ENCODE data around the gene PLA2G15. TPM values are rescaled to one million over a fixed set of nuclear protein-coding genes. Genes with fewer than 3 reads are reported as not detected.
A peak's percentile ranks its signal among the peaks of the same experiment; 100 is the strongest.

The PLA2G15 gene
- total and polyA plus RNA-seq, 2 of the 13 experiments (the other 11 are each of a cell fraction or from before 2014, with no cell fraction given) = 14.4 to 23.7 TPM

DNA sequence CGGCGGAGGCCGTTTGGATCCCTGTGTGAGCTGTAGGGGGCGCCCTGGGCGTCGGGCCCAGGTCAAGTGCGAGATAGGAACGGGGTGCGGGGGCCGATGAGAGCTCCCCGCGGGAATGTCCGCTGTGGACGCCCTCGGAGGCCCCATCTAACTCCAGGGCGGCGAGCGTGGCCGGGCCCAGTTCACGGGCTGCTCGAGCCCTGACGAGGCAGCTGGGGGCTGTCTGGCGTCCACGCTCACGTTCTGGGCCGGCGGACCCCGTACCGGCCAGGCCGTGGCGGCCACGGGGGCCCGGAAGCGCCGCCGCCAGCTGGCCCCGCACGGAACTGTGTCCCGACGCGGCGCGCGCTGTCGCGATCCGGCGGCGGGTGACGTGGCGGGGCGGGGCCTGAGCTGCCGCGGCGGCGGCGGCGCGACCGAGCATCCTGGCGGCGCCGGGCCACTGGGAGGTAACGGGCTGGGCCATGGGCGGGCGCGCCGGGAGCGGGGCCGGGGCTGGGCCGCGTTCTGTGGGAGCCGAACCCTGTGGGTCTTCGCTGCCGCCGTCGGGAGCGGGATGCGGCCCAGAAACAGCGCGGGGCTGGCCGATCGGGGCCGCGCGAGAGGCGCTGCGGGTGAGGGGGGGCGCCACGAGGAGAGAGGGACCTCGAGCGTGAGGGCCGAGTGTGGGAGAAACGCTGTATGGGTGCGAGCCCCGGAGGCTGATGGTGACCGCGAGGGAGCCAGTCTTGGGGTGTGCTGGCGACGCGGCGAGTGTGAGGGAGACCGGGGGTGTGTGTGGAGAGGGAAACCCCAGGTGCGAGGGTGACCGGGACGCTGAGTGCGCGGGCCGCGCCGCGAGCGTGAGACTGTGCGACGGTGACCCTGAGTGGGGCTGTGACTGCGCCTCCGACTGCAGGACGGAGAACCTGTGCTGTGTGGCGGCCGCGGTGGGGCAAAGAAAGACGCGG, 19.2 kb downstream of the PLA2G15 start, which contains the start of gene SLC7A6 (continued):
- TF ChIP-seq PCBP1 (IDR thresholded peaks at IDR 0.05; ENCODE audit: borderline replicate concordance, low read depth, low read length) (peak; percentile 86; the same call in 1 of the 2 replicates), ZNF530 (CRISPR knock-in tag; IDR thresholded peaks at IDR 0.05; ENCODE audit: low read depth) (no peak), MATR3 (CRISPR knock-in tag; IDR thresholded peaks at IDR 0.05) (no peak), HMG20B (CRISPR knock-in tag; conservative IDR thresholded peaks at IDR 0.05) (no peak), FOXA1 (IDR thresholded peaks at IDR 0.05) (no peak), FOXA1 (CRISPR knock-in tag; IDR thresholded peaks at IDR 0.05) (peak; percentile 10; the same call in 1 of the 2 replicates), POGZ (CRISPR knock-in tag; IDR thresholded peaks at IDR 0.05) (peak; percentile 53; the same call in 1 of the 2 replicates), MAZ (IDR thresholded peaks at IDR 0.05; ENCODE audit: borderline replicate concordance, low read depth, low read length) (peak; percentile 32; the same call in 1 of the 2 replicates), MAZ (CRISPR knock-in tag; IDR thresholded peaks at IDR 0.05; ENCODE audit: low read depth) (peak; percentile 76)
- TF ChIP-seq, protein P1, sequence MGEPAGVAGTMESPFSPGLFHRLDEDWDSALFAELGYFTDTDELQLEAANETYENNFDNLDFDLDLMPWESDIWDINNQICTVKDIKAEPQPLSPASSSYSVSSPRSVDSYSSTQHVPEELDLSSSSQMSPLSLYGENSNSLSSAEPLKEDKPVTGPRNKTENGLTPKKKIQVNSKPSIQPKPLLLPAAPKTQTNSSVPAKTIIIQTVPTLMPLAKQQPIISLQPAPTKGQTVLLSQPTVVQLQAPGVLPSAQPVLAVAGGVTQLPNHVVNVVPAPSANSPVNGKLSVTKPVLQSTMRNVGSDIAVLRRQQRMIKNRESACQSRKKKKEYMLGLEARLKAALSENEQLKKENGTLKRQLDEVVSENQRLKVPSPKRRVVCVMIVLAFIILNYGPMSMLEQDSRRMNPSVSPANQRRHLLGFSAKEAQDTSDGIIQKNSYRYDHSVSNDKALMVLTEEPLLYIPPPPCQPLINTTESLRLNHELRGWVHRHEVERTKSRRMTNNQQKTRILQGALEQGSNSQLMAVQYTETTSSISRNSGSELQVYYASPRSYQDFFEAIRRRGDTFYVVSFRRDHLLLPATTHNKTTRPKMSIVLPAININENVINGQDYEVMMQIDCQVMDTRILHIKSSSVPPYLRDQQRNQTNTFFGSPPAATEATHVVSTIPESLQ (CRISPR knock-in tag; conservative IDR thresholded peaks at IDR 0.05) = no peak
- TF ChIP-seq, protein P2, sequence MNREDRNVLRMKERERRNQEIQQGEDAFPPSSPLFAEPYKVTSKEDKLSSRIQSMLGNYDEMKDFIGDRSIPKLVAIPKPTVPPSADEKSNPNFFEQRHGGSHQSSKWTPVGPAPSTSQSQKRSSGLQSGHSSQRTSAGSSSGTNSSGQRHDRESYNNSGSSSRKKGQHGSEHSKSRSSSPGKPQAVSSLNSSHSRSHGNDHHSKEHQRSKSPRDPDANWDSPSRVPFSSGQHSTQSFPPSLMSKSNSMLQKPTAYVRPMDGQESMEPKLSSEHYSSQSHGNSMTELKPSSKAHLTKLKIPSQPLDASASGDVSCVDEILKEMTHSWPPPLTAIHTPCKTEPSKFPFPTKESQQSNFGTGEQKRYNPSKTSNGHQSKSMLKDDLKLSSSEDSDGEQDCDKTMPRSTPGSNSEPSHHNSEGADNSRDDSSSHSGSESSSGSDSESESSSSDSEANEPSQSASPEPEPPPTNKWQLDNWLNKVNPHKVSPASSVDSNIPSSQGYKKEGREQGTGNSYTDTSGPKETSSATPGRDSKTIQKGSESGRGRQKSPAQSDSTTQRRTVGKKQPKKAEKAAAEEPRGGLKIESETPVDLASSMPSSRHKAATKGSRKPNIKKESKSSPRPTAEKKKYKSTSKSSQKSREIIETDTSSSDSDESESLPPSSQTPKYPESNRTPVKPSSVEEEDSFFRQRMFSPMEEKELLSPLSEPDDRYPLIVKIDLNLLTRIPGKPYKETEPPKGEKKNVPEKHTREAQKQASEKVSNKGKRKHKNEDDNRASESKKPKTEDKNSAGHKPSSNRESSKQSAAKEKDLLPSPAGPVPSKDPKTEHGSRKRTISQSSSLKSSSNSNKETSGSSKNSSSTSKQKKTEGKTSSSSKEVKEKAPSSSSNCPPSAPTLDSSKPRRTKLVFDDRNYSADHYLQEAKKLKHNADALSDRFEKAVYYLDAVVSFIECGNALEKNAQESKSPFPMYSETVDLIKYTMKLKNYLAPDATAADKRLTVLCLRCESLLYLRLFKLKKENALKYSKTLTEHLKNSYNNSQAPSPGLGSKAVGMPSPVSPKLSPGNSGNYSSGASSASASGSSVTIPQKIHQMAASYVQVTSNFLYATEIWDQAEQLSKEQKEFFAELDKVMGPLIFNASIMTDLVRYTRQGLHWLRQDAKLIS (CRISPR knock-in tag; IDR thresholded peaks at IDR 0.05) = no peak
- TF ChIP-seq, protein P3, sequence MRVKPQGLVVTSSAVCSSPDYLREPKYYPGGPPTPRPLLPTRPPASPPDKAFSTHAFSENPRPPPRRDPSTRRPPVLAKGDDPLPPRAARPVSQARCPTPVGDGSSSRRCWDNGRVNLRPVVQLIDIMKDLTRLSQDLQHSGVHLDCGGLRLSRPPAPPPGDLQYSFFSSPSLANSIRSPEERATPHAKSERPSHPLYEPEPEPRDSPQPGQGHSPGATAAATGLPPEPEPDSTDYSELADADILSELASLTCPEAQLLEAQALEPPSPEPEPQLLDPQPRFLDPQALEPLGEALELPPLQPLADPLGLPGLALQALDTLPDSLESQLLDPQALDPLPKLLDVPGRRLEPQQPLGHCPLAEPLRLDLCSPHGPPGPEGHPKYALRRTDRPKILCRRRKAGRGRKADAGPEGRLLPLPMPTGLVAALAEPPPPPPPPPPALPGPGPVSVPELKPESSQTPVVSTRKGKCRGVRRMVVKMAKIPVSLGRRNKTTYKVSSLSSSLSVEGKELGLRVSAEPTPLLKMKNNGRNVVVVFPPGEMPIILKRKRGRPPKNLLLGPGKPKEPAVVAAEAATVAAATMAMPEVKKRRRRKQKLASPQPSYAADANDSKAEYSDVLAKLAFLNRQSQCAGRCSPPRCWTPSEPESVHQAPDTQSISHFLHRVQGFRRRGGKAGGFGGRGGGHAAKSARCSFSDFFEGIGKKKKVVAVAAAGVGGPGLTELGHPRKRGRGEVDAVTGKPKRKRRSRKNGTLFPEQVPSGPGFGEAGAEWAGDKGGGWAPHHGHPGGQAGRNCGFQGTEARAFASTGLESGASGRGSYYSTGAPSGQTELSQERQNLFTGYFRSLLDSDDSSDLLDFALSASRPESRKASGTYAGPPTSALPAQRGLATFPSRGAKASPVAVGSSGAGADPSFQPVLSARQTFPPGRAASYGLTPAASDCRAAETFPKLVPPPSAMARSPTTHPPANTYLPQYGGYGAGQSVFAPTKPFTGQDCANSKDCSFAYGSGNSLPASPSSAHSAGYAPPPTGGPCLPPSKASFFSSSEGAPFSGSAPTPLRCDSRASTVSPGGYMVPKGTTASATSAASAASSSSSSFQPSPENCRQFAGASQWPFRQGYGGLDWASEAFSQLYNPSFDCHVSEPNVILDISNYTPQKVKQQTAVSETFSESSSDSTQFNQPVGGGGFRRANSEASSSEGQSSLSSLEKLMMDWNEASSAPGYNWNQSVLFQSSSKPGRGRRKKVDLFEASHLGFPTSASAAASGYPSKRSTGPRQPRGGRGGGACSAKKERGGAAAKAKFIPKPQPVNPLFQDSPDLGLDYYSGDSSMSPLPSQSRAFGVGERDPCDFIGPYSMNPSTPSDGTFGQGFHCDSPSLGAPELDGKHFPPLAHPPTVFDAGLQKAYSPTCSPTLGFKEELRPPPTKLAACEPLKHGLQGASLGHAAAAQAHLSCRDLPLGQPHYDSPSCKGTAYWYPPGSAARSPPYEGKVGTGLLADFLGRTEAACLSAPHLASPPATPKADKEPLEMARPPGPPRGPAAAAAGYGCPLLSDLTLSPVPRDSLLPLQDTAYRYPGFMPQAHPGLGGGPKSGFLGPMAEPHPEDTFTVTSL (CRISPR knock-in tag; IDR thresholded peaks at IDR 0.05; ENCODE audit: borderline replicate concordance) = no peak
- TF ChIP-seq, protein P4, sequence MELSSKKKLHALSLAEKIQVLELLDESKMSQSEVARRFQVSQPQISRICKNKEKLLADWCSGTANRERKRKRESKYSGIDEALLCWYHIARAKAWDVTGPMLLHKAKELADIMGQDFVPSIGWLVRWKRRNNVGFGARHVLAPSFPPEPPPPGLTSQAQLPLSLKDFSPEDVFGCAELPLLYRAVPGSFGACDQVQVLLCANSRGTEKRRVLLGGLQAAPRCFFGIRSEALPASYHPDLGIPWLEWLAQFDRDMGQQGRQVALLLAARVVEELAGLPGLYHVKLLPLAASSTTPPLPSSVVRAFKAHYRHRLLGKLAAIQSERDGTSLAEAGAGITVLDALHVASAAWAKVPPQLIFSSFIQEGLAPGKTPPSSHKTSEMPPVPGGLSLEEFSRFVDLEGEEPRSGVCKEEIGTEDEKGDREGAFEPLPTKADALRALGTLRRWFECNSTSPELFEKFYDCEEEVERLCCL (CRISPR knock-in tag; IDR thresholded peaks at IDR 0.05; ENCODE audit: borderline replicate concordance) = no peak

Data from HepG2 (cell line).